DLD1 (cell line): ENCODE results near the gene FAM50A.
"Not testable (repeated sequence)": the region's sequence is repeated elsewhere in the genome, so short reads cannot be mapped to it uniquely, and the experiment has no call there.

Experiments used
- in situ Hi-C: cut with HindIII; loops from 2 replicates; pipeline ENCODE4 v1.10.0; 2017; ENCODE audit warnings: low sequenced_read_pairs

FAM50A gene

DNA sequence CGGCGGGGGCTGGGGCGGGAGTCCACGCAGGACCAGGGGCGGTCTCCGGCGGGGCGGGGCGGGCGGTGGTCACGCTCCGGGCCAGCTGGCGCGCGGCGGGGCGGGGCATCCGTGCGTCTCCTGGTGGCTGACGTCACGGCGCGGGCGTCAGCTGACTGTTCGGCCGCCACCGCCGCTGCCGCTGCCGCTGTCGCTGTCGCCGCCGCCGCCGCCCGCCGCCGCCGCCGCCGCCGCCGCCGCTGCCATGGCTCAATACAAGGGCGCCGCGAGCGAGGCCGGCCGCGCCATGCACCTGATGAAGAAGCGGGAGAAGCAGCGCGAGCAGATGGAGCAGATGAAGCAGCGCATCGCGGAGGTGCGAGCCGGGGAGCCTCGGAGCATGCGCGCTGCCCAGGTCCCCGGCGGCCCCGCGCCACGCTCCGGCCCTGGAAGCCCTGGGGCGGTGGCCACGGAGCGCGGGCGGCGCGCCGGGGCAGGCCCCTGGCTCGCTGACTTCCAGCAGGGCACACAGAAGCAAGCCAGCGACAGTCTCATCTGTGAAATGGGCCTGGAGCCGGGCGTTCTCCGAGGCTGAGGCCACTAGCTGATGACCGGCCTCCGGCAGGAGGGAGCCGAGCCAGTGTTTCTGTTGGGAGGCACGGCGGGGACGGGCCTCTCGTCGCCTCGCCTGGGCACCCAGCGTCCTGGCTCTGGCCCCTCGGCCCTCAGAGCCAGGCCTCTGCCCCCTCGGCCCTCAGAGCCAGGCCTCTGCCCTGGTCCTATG lies at the start of gene FAM50A:
Gene FAM50A, plus strand, starts transcription at position 150 of the 763 bp plus-strand sequence. Its CDS starts 95 bp downstream, at position 245.
- in situ Hi-C loops = no loop called here

DNA sequence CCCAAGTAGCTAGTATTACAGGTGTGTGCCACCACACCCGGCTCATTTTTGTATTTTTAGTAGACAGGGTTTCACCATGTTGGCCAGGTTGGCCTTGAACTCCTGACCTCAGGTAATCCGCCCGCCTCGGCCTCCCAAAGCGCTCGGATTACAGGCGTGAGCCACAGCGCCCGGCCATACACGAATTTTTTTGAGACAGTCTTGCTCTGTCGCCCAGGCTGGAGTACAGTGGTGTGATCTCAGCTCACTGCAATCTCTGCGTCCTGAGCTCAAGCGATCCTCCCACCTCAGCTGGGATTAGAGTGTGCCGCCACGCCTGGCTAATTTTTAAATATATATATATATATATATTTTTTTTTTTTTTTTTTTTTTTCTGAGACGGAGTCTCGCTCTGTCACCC lies 47.6 kb upstream of the FAM50A start:
- in situ Hi-C loops = not testable (repeated sequence)

- in situ Hi-C loops = no loop called here
These were observed 46.7 kb upstream of the FAM50A start for GRCh38 chrX:154396973-154397887.

GRCh38 chrX:154397888-154398667 lies 45.9 kb upstream of the FAM50A start, which contains the start of gene RPL10:
RPL10 (plus strand) TSS chrX:154398377; CDS start chrX:154398520, 143 bp downstream.
- in situ Hi-C loops = no loop called here

- in situ Hi-C loops = no loop called here
These were observed 45.0 kb upstream of the FAM50A start for GRCh38 chrX:154398668-154399526.

DNA sequence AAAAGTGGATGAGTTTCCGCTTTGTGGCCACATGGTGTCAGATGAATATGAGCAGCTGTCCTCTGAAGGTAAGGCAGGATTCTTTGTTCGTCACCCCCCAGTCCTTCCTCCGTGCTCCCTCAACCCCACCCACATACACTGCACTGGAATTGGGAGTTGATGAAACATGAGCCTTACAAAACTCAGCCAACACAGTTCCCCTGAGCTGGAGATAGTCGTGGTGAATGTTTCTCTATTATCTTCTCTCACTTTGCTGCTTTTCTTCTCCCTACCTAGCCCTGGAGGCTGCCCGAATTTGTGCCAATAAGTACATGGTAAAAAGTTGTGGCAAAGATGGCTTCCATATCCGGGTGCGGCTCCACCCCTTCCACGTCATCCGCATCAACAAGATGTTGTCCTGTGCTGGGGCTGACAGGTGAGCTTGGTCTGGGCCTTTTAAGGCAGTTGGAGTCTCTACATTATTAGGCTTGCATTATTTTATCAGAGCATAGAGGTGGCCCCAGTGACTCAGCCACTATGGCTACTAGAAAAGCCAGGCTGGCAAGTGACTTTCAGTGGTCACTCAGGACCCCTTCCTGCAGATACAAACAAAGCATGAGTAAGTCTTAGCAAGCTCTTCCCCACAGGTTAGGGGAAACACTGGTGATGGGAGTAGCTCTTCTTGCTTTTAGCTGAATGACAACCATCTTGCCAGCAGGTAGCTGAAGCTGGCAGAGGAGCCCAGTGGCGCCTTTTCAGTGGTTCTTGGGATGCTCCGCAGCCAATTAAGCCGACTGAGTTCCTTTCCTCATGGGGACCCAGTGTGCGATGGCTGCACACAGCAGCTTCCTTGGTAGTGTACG lies 44.2 kb upstream of the FAM50A start:
- in situ Hi-C loops = no loop called here

DNA sequence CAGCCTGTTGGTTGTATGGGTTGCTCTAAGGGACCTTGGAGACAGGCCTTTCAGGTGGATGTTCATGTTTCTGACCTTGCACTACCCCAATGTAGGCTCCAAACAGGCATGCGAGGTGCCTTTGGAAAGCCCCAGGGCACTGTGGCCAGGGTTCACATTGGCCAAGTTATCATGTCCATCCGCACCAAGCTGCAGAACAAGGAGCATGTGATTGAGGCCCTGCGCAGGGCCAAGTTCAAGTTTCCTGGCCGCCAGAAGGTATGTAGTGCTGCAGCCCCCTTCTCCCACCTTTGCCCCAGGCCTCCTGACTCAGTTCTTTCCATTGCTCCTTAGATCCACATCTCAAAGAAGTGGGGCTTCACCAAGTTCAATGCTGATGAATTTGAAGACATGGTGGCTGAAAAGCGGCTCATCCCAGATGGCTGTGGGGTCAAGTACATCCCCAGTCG lies 43.5 kb upstream of the FAM50A start:
- in situ Hi-C loops = not testable (repeated sequence)

GRCh38 chrX:154401045-154401799 lies 42.7 kb upstream of the FAM50A start:
- in situ Hi-C loops = no loop called here

DNA sequence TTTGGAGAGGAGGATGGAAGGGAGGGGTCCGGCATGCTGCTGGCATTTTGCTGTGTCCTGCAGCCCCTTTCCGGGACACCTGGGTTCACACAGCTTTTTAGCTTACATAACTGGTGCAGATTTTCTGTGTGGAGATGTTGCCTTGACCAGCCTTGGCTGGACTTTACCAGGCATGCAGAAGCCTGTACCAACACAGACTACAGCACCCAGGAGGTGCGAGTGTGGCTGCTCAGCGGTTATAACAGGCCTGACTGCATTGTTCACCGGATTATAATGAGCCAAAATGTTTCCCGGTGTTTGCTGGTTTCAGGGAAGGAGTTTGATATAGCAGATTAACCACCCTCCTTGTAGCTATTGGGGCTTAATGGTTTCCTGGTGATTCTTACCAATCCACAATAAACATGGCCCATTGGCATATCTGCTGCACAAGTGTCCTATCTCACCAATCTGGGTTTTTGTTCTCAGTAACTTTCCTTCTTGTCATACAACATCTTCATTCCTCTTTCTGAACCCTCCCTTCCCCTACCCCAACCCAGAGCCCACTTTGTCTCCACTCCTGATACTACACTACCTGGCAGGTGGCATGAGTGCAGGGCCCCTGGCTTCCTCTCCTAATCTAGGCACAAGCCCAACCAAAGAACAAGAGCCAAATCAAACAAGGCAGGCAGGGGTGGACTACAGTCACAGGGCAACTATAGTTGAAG lies 41.9 kb upstream of the FAM50A start:
- in situ Hi-C loops = no loop called here

GRCh38 chrX:154402622-154403127 lies 41.3 kb upstream of the FAM50A start:
- in situ Hi-C loops = no loop called here

- in situ Hi-C loops = no loop called here
These were observed 40.7 kb upstream of the FAM50A start for GRCh38 chrX:154403192-154403591.

DNA sequence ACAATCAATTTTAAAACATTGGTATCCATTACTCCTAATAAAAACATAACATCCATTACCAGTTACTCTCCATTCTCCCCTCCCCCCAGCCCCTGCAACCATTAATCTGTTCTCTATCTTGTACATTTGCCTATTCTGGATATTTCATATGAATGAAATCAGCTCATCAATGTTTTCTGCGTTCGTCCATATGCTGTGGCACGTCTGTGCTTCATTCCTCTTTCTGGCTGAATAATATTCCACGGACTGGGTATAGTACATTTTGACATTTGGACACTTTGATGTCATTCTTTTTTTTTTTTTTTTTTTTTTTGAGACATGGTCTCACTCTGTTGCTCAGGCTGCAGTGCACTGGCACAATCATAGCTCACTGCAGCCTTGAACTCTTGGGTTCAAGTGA lies 40.1 kb upstream of the FAM50A start:
- in situ Hi-C loops = no loop called here

- in situ Hi-C loops = no loop called here
These were observed 39.2 kb upstream of the FAM50A start for GRCh38 chrX:154404625-154405192.

- in situ Hi-C loops = no loop called here
These were observed 35.2 kb upstream of the FAM50A start for GRCh38 chrX:154408659-154409221.

- in situ Hi-C loops = no loop called here
These were observed 34.6 kb upstream of the FAM50A start, which contains the start of gene DNASE1L1 for GRCh38 chrX:154409222-154409871. DNASE1L1 (minus strand) TSS chrX:154409254; CDS start chrX:154405568, 3,686 bp downstream.

- in situ Hi-C loops = no loop called here
These were observed 32.0 kb upstream of the FAM50A start for GRCh38 chrX:154411981-154412340.
